PC-3 (cell line): ENCODE measurements around the gene DYNLT4. TPM values are rescaled to one million over a fixed set of nuclear protein-coding genes. Genes with fewer than 3 reads are reported as not detected.

Source experiments
- ATAC-seq: fragments of 200-7000 bp; cut with Tn5 transposase; 2 replicates; pipeline ENCODE4 v1.9.1; 2020; ENCODE audit warnings: mild to moderate bottlenecking, moderate library complexity
- BruUV-seq: library from RNA; stranded (reverse); fragments of 400-500 nt; replicated peaks from 2 replicates; lab custom pipeline; 2021; lab: Mats Ljungman, UMichigan
- CTCF ChIA-PET: fragments of 300-600 bp; sonication (Branson Sonifier 250); formaldehyde crosslinking; loops from one replicate; lab custom pipeline; 2022; ENCODE audit warnings: antibody characterized with exemption; lab: Charles Lee
- POLR2A ChIA-PET: fragments of 300-600 bp; sonication (Branson Sonifier 250); formaldehyde crosslinking; loops from one replicate; lab custom pipeline; 2022; ENCODE audit warnings: antibody characterized with exemption; ENCODE audit not compliant: unreplicated experiment; lab: Charles Lee
- DNase-seq: peaks from one replicate; pipeline ENCODE4 v3.0.0-alpha.2; 2015
- H2AFZ ChIP-seq: fragments of 300-600 bp; sonication (generic); 2 replicates; pipeline ENCODE4 v1.6.0; 2016; ENCODE audit warnings: antibody characterized with exemption, low read length
- H3F3A ChIP-seq: fragments of 300-600 bp; sonication (generic); one replicate; pipeline ENCODE4 v1.6.0; 2017; ENCODE audit warnings: antibody characterized with exemption, low read length, control low read depth, mild to moderate bottlenecking; ENCODE audit not compliant: unreplicated experiment
- H3K27ac ChIP-seq: fragments of 300-600 bp; sonication (generic); 2 replicates; pipeline ENCODE4 v1.5.1; 2016; ENCODE audit warnings: mild to moderate bottlenecking, low read length
- H3K27me3 ChIP-seq: fragments of 300-600 bp; sonication (generic); 2 replicates; pipeline ENCODE4 v1.6.1; 2016; ENCODE audit warnings: low read length, mixed read lengths
- H3K36me3 ChIP-seq: fragments of 300-600 bp; sonication (generic); 2 replicates; pipeline ENCODE4 v1.6.1; 2016; ENCODE audit warnings: low read depth, mixed run types, low read length, mixed read lengths
- H3K4me1 ChIP-seq: fragments of 300-600 bp; sonication (generic); 2 replicates; pipeline ENCODE4 v1.5.1; 2016; ENCODE audit warnings: low read length; ENCODE audit not compliant: insufficient read depth
- H3K4me2 ChIP-seq: fragments of 300-600 bp; sonication (generic); 2 replicates; pipeline ENCODE4 v1.6.0; 2016; ENCODE audit warnings: low read length
- H3K4me3 ChIP-seq: fragments of 300-600 bp; sonication (generic); 2 replicates; pipeline ENCODE4 v1.5.1; 2016; ENCODE audit warnings: mild to moderate bottlenecking, low read length, mixed read lengths
- H3K79me2 ChIP-seq: fragments of 300-600 bp; sonication (generic); 2 replicates; pipeline ENCODE4 v1.6.1; 2017; ENCODE audit warnings: low read length, mixed read lengths
- H3K9ac ChIP-seq: fragments of 300-600 bp; sonication (generic); 2 replicates; pipeline ENCODE4 v1.6.0; 2016; ENCODE audit warnings: mild to moderate bottlenecking, low read length
- H3K9me2 ChIP-seq: fragments of 300-600 bp; sonication (generic); replicated peaks from 2 replicates; pipeline ENCODE4 v1.6.1; 2016; ENCODE audit warnings: mixed run types, low read length, mixed read lengths
- H3K9me3 ChIP-seq: fragments of 300-600 bp; sonication (generic); 2 replicates; pipeline ENCODE4 v1.6.1; 2016; ENCODE audit warnings: low read length, mixed read lengths
- H4K20me1 ChIP-seq: fragments of 300-600 bp; sonication (generic); 2 replicates; pipeline ENCODE4 v1.6.1; 2016; ENCODE audit warnings: low read length, mixed read lengths
- EZH2 ChIP-seq: fragments of 300-600 bp; sonication (generic); IDR thresholded peaks from one replicate; pipeline ENCODE4 v1.6.1; 2017; ENCODE audit warnings: antibody characterized with exemption, mild to moderate bottlenecking, low read length; ENCODE audit not compliant: unreplicated experiment
- EZH2phosphoT487 ChIP-seq: fragments of 300-600 bp; sonication (generic); IDR thresholded peaks from 2 replicates; pipeline ENCODE4 v1.6.1; 2018; ENCODE audit warnings: mild to moderate bottlenecking, antibody characterized with exemption, low read length, borderline replicate concordance
- intact Hi-C: fragments of 100-400 bp; cut with micrococcal nuclease; formaldehyde crosslinking; loops from 2 replicates; pipeline ENCODE4 v1.9.0; 2023
- total RNA-seq: library from RNA; depleted of rRNA; stranded (reverse); fragments of >200 nt; gene quantifications from 2 replicates; pipeline ENCODE4 v1.2.3, GENCODE V29; 2014
- TF ChIP-seq, protein P1 (sequence below): fragments of 300-600 bp; sonication (generic); conservative IDR thresholded peaks from 2 replicates; pipeline ENCODE4 v1.5.1; 2017; ENCODE audit warnings: antibody characterized with exemption, low read depth, mild to moderate bottlenecking, low read length

DYNLT4 gene
- total RNA-seq, 1 experiment from 2014 or later, result 3.4 TPM

DNA sequence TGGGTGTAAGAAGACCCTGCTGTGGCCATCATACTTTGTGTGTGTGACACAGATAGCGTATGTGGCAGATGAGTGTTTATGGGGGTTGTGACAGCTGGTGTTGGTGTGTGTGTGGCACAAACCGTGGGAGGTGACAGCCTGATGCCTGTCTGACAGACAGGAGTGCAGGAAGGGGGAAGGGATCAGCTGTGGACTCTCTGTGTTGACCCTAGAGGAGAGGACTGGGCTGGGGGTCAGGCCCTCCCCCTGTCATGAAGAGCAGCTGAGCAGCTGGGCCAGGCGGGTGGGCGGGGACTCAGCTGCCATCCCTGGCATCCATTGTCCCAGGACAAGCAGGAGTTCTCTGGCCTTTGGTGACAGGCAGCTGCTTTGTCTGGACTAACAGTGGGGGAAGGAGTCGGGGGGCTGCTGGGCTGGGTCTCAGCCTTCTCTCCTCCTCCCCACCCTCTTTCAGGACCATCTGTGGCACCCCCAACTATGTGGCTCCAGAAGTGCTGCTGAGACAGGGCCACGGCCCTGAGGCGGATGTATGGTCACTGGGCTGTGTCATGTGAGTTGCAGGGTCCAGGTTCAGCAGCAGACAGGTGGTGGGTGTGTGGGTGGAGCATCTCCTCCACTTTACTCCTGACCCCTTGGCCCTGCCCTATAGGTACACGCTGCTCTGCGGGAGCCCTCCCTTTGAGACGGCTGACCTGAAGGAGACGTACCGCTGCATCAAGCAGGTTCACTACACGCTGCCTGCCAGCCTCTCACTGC, 4.7 kb downstream of the DYNLT4 start:
- Histone ChIP-seq H3K4me3 (peak overlapping the region; percentile 98), H3K36me3 (peaks cover 7% of the 10 kb centered on the region; the same call in 1 of the 2 replicates), H3K4me1 (peaks cover 29% of the 10 kb centered on the region), H3K27me3 (no peaks in the 10 kb centered on the region), H4K20me1 (peaks cover 12% of the 10 kb centered on the region), H3K27ac (no peak overlapping the region), H3F3A (peaks cover 5% of the 10 kb centered on the region), H3K9me3 (no peaks in the 10 kb centered on the region), H3K9ac (no peak overlapping the region), H3K79me2 (peaks cover 22% of the 10 kb centered on the region), H3K4me2 (peak overlapping the region; percentile 100), H2AFZ (no peak overlapping the region), H3K9me2 (no peaks in the 10 kb centered on the region)
- ATAC-seq (no peak), DNase-seq (no peak)
- ChIA-PET CTCF (no interaction called here), POLR2A (no interaction called here)
- TF ChIP-seq EZH2, result no peak
- TF ChIP-seq, protein P1, sequence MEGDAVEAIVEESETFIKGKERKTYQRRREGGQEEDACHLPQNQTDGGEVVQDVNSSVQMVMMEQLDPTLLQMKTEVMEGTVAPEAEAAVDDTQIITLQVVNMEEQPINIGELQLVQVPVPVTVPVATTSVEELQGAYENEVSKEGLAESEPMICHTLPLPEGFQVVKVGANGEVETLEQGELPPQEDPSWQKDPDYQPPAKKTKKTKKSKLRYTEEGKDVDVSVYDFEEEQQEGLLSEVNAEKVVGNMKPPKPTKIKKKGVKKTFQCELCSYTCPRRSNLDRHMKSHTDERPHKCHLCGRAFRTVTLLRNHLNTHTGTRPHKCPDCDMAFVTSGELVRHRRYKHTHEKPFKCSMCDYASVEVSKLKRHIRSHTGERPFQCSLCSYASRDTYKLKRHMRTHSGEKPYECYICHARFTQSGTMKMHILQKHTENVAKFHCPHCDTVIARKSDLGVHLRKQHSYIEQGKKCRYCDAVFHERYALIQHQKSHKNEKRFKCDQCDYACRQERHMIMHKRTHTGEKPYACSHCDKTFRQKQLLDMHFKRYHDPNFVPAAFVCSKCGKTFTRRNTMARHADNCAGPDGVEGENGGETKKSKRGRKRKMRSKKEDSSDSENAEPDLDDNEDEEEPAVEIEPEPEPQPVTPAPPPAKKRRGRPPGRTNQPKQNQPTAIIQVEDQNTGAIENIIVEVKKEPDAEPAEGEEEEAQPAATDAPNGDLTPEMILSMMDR, result no peak
- no peak for TF ChIP-seq EZH2phosphoT487
- intact Hi-C loops, result no loop called here
- BruUV-seq, result no TSS peak

DNA sequence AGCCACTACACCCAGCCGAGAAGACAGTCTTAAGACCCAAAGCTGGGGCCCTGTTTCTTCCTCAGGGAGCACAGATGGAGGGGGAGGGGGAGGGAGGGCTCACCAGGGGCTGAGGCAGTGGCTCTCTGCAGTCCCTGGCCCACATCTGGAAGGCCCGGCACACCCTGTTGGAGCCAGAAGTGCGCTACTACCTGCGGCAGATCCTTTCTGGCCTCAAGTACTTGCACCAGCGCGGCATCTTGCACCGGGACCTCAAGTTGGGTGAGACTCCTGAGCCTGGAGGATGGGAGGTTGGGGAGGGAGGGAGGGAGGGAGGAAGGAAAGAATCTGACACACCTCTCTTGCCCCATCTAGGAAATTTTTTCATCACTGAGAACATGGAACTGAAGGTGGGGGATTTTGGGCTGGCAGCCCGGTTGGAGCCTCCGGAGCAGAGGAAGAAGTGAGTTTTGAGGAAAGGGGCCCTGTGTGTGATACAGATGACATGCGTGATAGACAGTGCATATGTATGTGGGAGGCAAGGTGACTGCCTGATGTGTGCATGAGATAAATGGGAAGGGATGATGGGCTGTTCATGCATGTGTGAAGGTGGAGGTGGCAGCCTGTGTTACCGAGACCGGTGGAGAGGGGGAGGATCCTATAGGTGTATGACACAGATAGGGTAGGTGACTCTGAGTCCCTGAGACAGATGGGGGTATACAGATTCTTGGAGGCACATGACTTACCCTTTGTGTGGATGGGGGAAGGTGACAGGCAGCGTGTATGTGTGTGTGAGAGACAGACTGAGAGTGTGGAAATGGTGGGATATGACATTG, 5.5 kb downstream of the DYNLT4 start:
- Histone ChIP-seq H3K9me2 (no peaks in the 10 kb centered on the region), H3K9ac (no peak overlapping the region), H3K4me3 (peak overlapping the region; percentile 98), H3K36me3 (peaks cover 7% of the 10 kb centered on the region; the same call in 1 of the 2 replicates), H2AFZ (no peak overlapping the region), H3K4me1 (peaks cover 21% of the 10 kb centered on the region), H3K27ac (no peak overlapping the region), H3K4me2 (peak overlapping the region; percentile 100), H3F3A (peaks cover 3% of the 10 kb centered on the region), H4K20me1 (peaks cover 12% of the 10 kb centered on the region), H3K27me3 (no peaks in the 10 kb centered on the region), H3K9me3 (no peaks in the 10 kb centered on the region), H3K79me2 (peaks cover 22% of the 10 kb centered on the region)
- DNase-seq (no peak), ATAC-seq (no peak)
- BruUV-seq, result no TSS peak
- ChIA-PET POLR2A (interaction anchor here (0.7 kb wide), 1 partner anchor 1151 kb away, joined by 17 read pairs; no protein-coding TSS in a partner anchor), CTCF (interaction anchor here (0.6 kb wide), 1 partner anchor 210 kb away, joined by 3 read pairs; the partner anchor contains the start of gene UROD)
- intact Hi-C loops, result no loop called here
- TF ChIP-seq EZH2phosphoT487 (no peak), EZH2 (no peak)
- TF ChIP-seq, protein P1, result no peak
